CD4-positive, alpha-beta memory T cell (primary cell): Measurements from ENCODE around the gene WDR45B. TPM values are rescaled to one million over a fixed set of nuclear protein-coding genes. Genes with fewer than 3 reads are reported as not detected.

ENCODE experiments used
- CTCF ChIA-PET: fragments of 350-600 bp; sonication (Branson Sonifier 250); formaldehyde crosslinking; loops from one replicate; lab custom pipeline; 2021; ENCODE audit warnings: inconsistent platforms; ENCODE audit not compliant: partially characterized antibody; lab: Charles Lee
- POLR2A ChIA-PET: fragments of 350-600 bp; sonication (Branson Sonifier 250); formaldehyde crosslinking; loops from one replicate; lab custom pipeline; 2021; ENCODE audit not compliant: partially characterized antibody; lab: Charles Lee
- DNase-seq, 5 donors: peaks; one replicate each; pipeline versions ENCODE4 v3.0.0 to v3.0.0-alpha.2; 2020 to 2022; ENCODE audit warnings: mixed read lengths in 1 of 5
- H3K27ac ChIP-seq: one replicate; pipeline ENCODE4 v1.7.0; 2013; ENCODE audit warnings: low read depth, low read length
- H3K27me3 ChIP-seq: 2 replicates; pipeline ENCODE4 v1.7.0; 2013; ENCODE audit warnings: mild to moderate bottlenecking, low read length, moderate library complexity; ENCODE audit not compliant: insufficient read depth
- H3K36me3 ChIP-seq: 2 replicates; pipeline ENCODE4 v1.7.0; 2013; ENCODE audit warnings: mild to moderate bottlenecking, low read length, moderate library complexity; ENCODE audit not compliant: insufficient read depth
- H3K4me1 ChIP-seq: 2 replicates; pipeline ENCODE4 v1.7.0; 2013; ENCODE audit warnings: mild to moderate bottlenecking, low read length, moderate library complexity; ENCODE audit not compliant: insufficient read depth
- H3K4me3 ChIP-seq, 2 donors: one replicate each; pipeline ENCODE4 v1.7.0; 2013; ENCODE audit warnings: low read length in 2 of 2, mild to moderate bottlenecking in 1 of 2
- H3K9me3 ChIP-seq, 2 donors: one replicate each; pipeline ENCODE4 v1.7.0; 2013; ENCODE audit warnings: low read length in 2 of 2, control low read depth in 1 of 2; ENCODE audit not compliant: control insufficient read depth in 1 of 2
- H3K27ac Mint-ChIP-seq, 7 donors: one replicate each; pipeline ENCODE4 v1.8.0; 2020 to 2021; ENCODE audit warnings: mixed read lengths in 7 of 7, mild to moderate bottlenecking in 6 of 7, inconsistent platforms in 3 of 7, moderate library complexity in 3 of 7
- H3K27me3 Mint-ChIP-seq, 2 donors: one replicate each; pipeline ENCODE4 v1.8.0; 2020 to 2021; ENCODE audit warnings: mixed read lengths in 2 of 2
- H3K36me3 Mint-ChIP-seq, 2 donors: one replicate each; pipeline ENCODE4 v1.8.0; 2020 to 2021; ENCODE audit warnings: mixed read lengths in 2 of 2, inconsistent platforms in 1 of 2, mild to moderate bottlenecking in 1 of 2
- H3K4me1 Mint-ChIP-seq, 4 donors: one replicate each; pipeline ENCODE4 v1.8.0; 2020 to 2021; ENCODE audit warnings: mixed read lengths in 4 of 4, mild to moderate bottlenecking in 1 of 4
- H3K4me3 Mint-ChIP-seq, 8 donors: one replicate each; pipeline ENCODE4 v1.8.0; 2020 to 2021; ENCODE audit warnings: mixed read lengths in 8 of 8, mild to moderate bottlenecking in 7 of 8, moderate library complexity in 6 of 8, inconsistent platforms in 3 of 8
- H3K9me3 Mint-ChIP-seq, 8 donors: one replicate each; pipeline ENCODE4 v1.8.0; 2020 to 2021; ENCODE audit warnings: mixed read lengths in 8 of 8, mild to moderate bottlenecking in 5 of 8, inconsistent platforms in 3 of 8, moderate library complexity in 1 of 8
- intact Hi-C: fragments of 100-400 bp; cut with micrococcal nuclease; formaldehyde crosslinking; loops from one replicate; pipeline ENCODE4 v1.15.1; 2023
- polyA plus RNA-seq, 2 donors: library from polyadenylated mRNA; unstranded; fragments of 300-500 nt; fragmentation: Illumina TruSeq; gene quantifications; one replicate each; pipeline ENCODE4 v1.2.3, GENCODE V29; 2021
- total RNA-seq, 2 experiments: library from RNA; stranded (reverse); gene quantifications; one replicate each; pipeline ENCODE4 v1.2.3, GENCODE V29; 2021

Gene WDR45B
- total and polyA plus RNA-seq, 4 experiments from 2014 or later, result 35.1 to 66.7 (median 57.3) TPM

GRCh38 chr17:82598256-82599119 is 49.8 kb downstream of the WDR45B start:
- H3K27ac ChIP-seq, result no peak overlapping the region
- H3K4me3 Mint-ChIP-seq, result no peak overlapping the region
- no peak overlapping the region for H3K27ac Mint-ChIP-seq
- H3K36me3 Mint-ChIP-seq, result peaks cover 24% of the 10 kb centered on the region in 2 donors
- H3K27me3 ChIP-seq, result no peaks in the 10 kb centered on the region
- no peaks in the 10 kb centered on the region for H3K9me3 ChIP-seq
- CTCF ChIA-PET, result no interaction called here
- no peaks in the 10 kb centered on the region for H3K9me3 Mint-ChIP-seq
- peaks cover 6 to 25% (median 12%) of the 10 kb centered on the region in 4 donors for H3K4me1 Mint-ChIP-seq
- peaks cover 20% of the 10 kb centered on the region for H3K4me1 ChIP-seq
- peaks cover 20% of the 10 kb centered on the region for H3K36me3 ChIP-seq
- DNase-seq, result no peak
- H3K27me3 Mint-ChIP-seq, result no peaks in the 10 kb centered on the region
- POLR2A ChIA-PET, result no interaction called here
- H3K4me3 ChIP-seq, result no peak overlapping the region
- intact Hi-C loops, result no loop called here

- intact Hi-C loops, result no loop called here
These were observed 51.2 kb downstream of the WDR45B start for GRCh38 chr17:82596837-82597672.

GRCh38 chr17:82596296-82596695 is 51.9 kb downstream of the WDR45B start:
- peaks cover 36% of the 10 kb centered on the region for H3K4me1 ChIP-seq

More at GRCh38 chr17:82596837-82597672, 51.2 kb downstream of the WDR45B start:
- no peaks in the 10 kb centered on the region for H3K9me3 ChIP-seq
- no peaks in the 10 kb centered on the region for H3K27me3 ChIP-seq
- ChIA-PET CTCF (no interaction called here), POLR2A (no interaction called here)
- peaks cover 33% of the 10 kb centered on the region for H3K4me1 ChIP-seq
- Mint-ChIP-seq H3K4me3 (no peak overlapping the region), H3K27ac (peak overlapping the region in 2 of 7 donors; percentile 55 to 66), H3K36me3 (peaks cover 12 to 13% of the 10 kb centered on the region in 2 donors), H3K4me1 (peaks cover 13 to 33% (median 22%) of the 10 kb centered on the region in 4 donors), H3K27me3 (no peaks in the 10 kb centered on the region), H3K9me3 (no peaks in the 10 kb centered on the region)
- DNase-seq, result no peak
- peaks cover 8% of the 10 kb centered on the region for H3K36me3 ChIP-seq
- no peak overlapping the region for H3K4me3 ChIP-seq
- no peak overlapping the region for H3K27ac ChIP-seq

GRCh38 chr17:82595893-82596292 is 52.4 kb downstream of the WDR45B start:
- Histone ChIP-seq H3K36me3 (no peaks in the 10 kb centered on the region), H3K27me3 (no peaks in the 10 kb centered on the region), H3K4me1 (peaks cover 36% of the 10 kb centered on the region), H3K9me3 (no peaks in the 10 kb centered on the region), H3K4me3 (no peak overlapping the region), H3K27ac (no peak overlapping the region)
- no peaks in the 10 kb centered on the region for H3K27me3 Mint-ChIP-seq
- H3K36me3 Mint-ChIP-seq, result peaks cover 1 to 7% of the 10 kb centered on the region in 2 donors
- H3K27ac Mint-ChIP-seq, result peak overlapping the region in 2 of 7 donors; percentile 10 to 43
- ChIA-PET CTCF (no interaction called here), POLR2A (no interaction called here)
- H3K4me1 Mint-ChIP-seq, result peaks cover 17 to 39% (median 26%) of the 10 kb centered on the region in 4 donors
- no peaks in the 10 kb centered on the region for H3K9me3 Mint-ChIP-seq
- intact Hi-C loops, result no loop called here
- H3K4me3 Mint-ChIP-seq, result no peak overlapping the region
- no peak for DNase-seq

More at GRCh38 chr17:82596296-82596695, 51.9 kb downstream of the WDR45B start:
- ChIA-PET CTCF (no interaction called here), POLR2A (no interaction called here)
- no peaks in the 10 kb centered on the region for H3K27me3 Mint-ChIP-seq
- Histone ChIP-seq H3K9me3 (no peaks in the 10 kb centered on the region), H3K4me3 (no peak overlapping the region), H3K27me3 (no peaks in the 10 kb centered on the region), H3K27ac (no peak overlapping the region), H3K36me3 (peaks cover under 1% of the 10 kb centered on the region)
- H3K4me3 Mint-ChIP-seq, result no peak overlapping the region
- H3K4me1 Mint-ChIP-seq, result peaks cover 17 to 39% (median 26%) of the 10 kb centered on the region in 4 donors
- peaks cover 5 to 9% of the 10 kb centered on the region in 2 donors for H3K36me3 Mint-ChIP-seq
- H3K27ac Mint-ChIP-seq, result peak overlapping the region in 1 of 7 donors; percentile 43
- no peaks in the 10 kb centered on the region for H3K9me3 Mint-ChIP-seq
- DNase-seq, result no peak
- intact Hi-C loops, result no loop called here

- Histone ChIP-seq H3K4me3 (no peak overlapping the region), H3K36me3 (no peaks in the 10 kb centered on the region), H3K27me3 (no peaks in the 10 kb centered on the region), H3K27ac (no peak overlapping the region), H3K4me1 (peaks cover 36% of the 10 kb centered on the region), H3K9me3 (no peaks in the 10 kb centered on the region)
- peak overlapping the region in 5 of 7 donors; percentile 18 to 86 (median 65) for H3K27ac Mint-ChIP-seq
- DNase-seq, result no peak
- intact Hi-C loops, result no loop called here
- peaks cover 0 to 7% of the 10 kb centered on the region in 2 donors for H3K36me3 Mint-ChIP-seq
- no peaks in the 10 kb centered on the region for H3K9me3 Mint-ChIP-seq
- CTCF ChIA-PET, result no interaction called here
- H3K4me3 Mint-ChIP-seq, result peak overlapping the region in 4 of 8 donors; percentile 20 to 65 (median 37)
- POLR2A ChIA-PET, result no interaction called here
- H3K27me3 Mint-ChIP-seq, result no peaks in the 10 kb centered on the region
- peaks cover 17 to 39% (median 26%) of the 10 kb centered on the region in 4 donors for H3K4me1 Mint-ChIP-seq
These were observed 53.7 kb downstream of the WDR45B start for GRCh38 chr17:82594571-82594970.

GRCh38 chr17:82593590-82594087 is 54.6 kb downstream of the WDR45B start:
- H3K27me3 Mint-ChIP-seq, result no peaks in the 10 kb centered on the region
- DNase-seq, result no peak
- Histone ChIP-seq H3K4me1 (peaks cover 36% of the 10 kb centered on the region), H3K27ac (peak overlapping the region; percentile 44), H3K4me3 (peak overlapping the region; percentile 34 to 69), H3K27me3 (no peaks in the 10 kb centered on the region), H3K36me3 (no peaks in the 10 kb centered on the region), H3K9me3 (no peaks in the 10 kb centered on the region)
- H3K27ac Mint-ChIP-seq, result peak overlapping the region; percentile 58 to 95 (median 81)
- POLR2A ChIA-PET, result no interaction called here
- H3K36me3 Mint-ChIP-seq, result peaks cover 0 to 4% of the 10 kb centered on the region in 2 donors
- no peaks in the 10 kb centered on the region for H3K9me3 Mint-ChIP-seq
- intact Hi-C loops, result loop anchor here (2.0 kb wide), 1 partner anchor 55 kb away; the partner anchor contains the start of gene WDR45B
- peak overlapping the region; percentile 69 to 83 (median 75) for H3K4me3 Mint-ChIP-seq
- H3K4me1 Mint-ChIP-seq, result peaks cover 17 to 39% (median 26%) of the 10 kb centered on the region in 4 donors
- CTCF ChIA-PET, result no interaction called here
